ENCODE data around the gene UBE2L5. TPM values are rescaled to one million over a fixed set of nuclear protein-coding genes. Genes with fewer than 3 reads are reported as not detected.

Gene UBE2L5
- total and polyA plus RNA-seq, 7 donors: 0.09 to 1.6 (median 0.78) TPM; not detected in 3

GRCh38 chr13:30416471-30416870, 5.8 kb upstream of the UBE2L5 start:
- 77 to 93% methylated on average over 1 of the region's 1 CpG for WGBS, 2 donors
- Histone ChIP-seq H3K27ac (no peak overlapping the region), H3K4me1 (peaks cover 0 to 32% (median 28%) of the 10 kb centered on the region in 4 donors), H3K4me3 (no peak overlapping the region), H3K27me3 (no peaks in the 10 kb centered on the region), H3K9me3 (no peaks in the 10 kb centered on the region), H3K36me3 (no peaks in the 10 kb centered on the region)
- DNase-seq: no peak
- TF ChIP-seq POLR2A (IDR thresholded peaks at IDR 0.05) (no peak), CTCF (IDR thresholded peaks at IDR 0.05) (no peak)
- intact Hi-C loops (cut with DNase I): no loop called here

GRCh38 chr13:30418075-30418716, 4.1 kb upstream of the UBE2L5 start:
- H3K27me3 ChIP-seq: no peaks in the 10 kb centered on the region
- peaks cover 0 to 39% (median 32%) of the 10 kb centered on the region in 4 donors for H3K4me1 ChIP-seq
- H3K27ac ChIP-seq: peak overlapping the region in 3 of 4 donors; percentile 89 to 96 (median 89)
- H3K9me3 ChIP-seq: no peaks in the 10 kb centered on the region
- 55 to 86% methylated on average over 6 of the region's 6 CpGs for WGBS, 2 donors
- no peaks in the 10 kb centered on the region for H3K36me3 ChIP-seq
- intact Hi-C loops (cut with DNase I): no loop called here
- H3K4me3 ChIP-seq: no peak overlapping the region
- DNase-seq: no peak
- TF ChIP-seq CTCF (IDR thresholded peaks at IDR 0.05) (no peak), EP300 (IDR thresholded peaks at IDR 0.05) (no peak), POLR2A (IDR thresholded peaks at IDR 0.05) (no peak), POLR2AphosphoS5 (IDR thresholded peaks at IDR 0.05) (no peak)

GRCh38 chr13:30418717-30419459, 3.4 kb upstream of the UBE2L5 start:
- peak; percentile 84 for DNase-seq
- H3K36me3 ChIP-seq: no peaks in the 10 kb centered on the region
- intact Hi-C loops (cut with DNase I): no loop called here
- H3K27me3 ChIP-seq: no peaks in the 10 kb centered on the region
- H3K4me3 ChIP-seq: no peak overlapping the region
- H3K27ac ChIP-seq: peak overlapping the region in 3 of 4 donors; percentile 89 to 96 (median 89)
- H3K4me1 ChIP-seq: peaks cover 0 to 45% (median 36%) of the 10 kb centered on the region in 4 donors
- H3K9me3 ChIP-seq: no peaks in the 10 kb centered on the region
- 61 to 77% methylated on average over 9 of the region's 9 CpGs for whole genome bisulfite sequencing, 2 donors
- peak in 3 of 4 donors; percentile 33 to 61 (median 39) for TF ChIP-seq POLR2AphosphoS5 (IDR thresholded peaks at IDR 0.05)
- TF ChIP-seq CTCF (IDR thresholded peaks at IDR 0.05): no peak
- TF ChIP-seq POLR2A (IDR thresholded peaks at IDR 0.05): no peak

- H3K36me3 ChIP-seq: no peaks in the 10 kb centered on the region
- TF ChIP-seq EP300 (IDR thresholded peaks at IDR 0.05) (peak in 1 of 4 donors; percentile 34), POLR2A (IDR thresholded peaks at IDR 0.05) (peak; percentile 90 to 94), POLR2AphosphoS5 (IDR thresholded peaks at IDR 0.05) (peak; percentile 85 to 95 (median 90)), CTCF (IDR thresholded peaks at IDR 0.05) (no peak)
- 3 to 14% methylated on average over 53 of the region's 53 CpGs for WGBS, 2 donors
- intact Hi-C loops (cut with DNase I): loop anchor here (1.0 kb wide), 2 partner anchors 13 to 43 kb away; no protein-coding TSS in a partner anchor
- H3K9me3 ChIP-seq: no peaks in the 10 kb centered on the region
- peaks cover 0 to 47% (median 36%) of the 10 kb centered on the region in 4 donors for H3K4me1 ChIP-seq
- peak overlapping the region; percentile 49 to 63 (median 60) for H3K4me3 ChIP-seq
- H3K27me3 ChIP-seq: no peaks in the 10 kb centered on the region
- DNase-seq: peak; percentile 97
- H3K27ac ChIP-seq: peak overlapping the region; percentile 89 to 96 (median 90)
Measured at GRCh38 chr13:30421093-30422053, 920 bp upstream of the UBE2L5 start.
